KMS-11 (cell line): ENCODE data around the gene MAMDC4.

Source experiments
- H2AFZ ChIP-seq: fragments of 200-600 bp; sonication (generic); 2 replicates; pipeline ENCODE4 v1.6.1; 2016; ENCODE audit warnings: antibody characterized with exemption, mixed run types, low read depth
- H3K27ac ChIP-seq: fragments of 200-600 bp; sonication (generic); 2 replicates; pipeline ENCODE4 v1.6.1; 2016; ENCODE audit warnings: mild to moderate bottlenecking, mixed run types
- H3K27me3 ChIP-seq: fragments of 200-600 bp; sonication (generic); 2 replicates; pipeline ENCODE4 v1.6.1; 2017; ENCODE audit warnings: mild to moderate bottlenecking, low read depth, mixed run types, moderate library complexity; ENCODE audit not compliant: insufficient read depth
- H3K36me3 ChIP-seq: fragments of 200-600 bp; sonication (generic); 2 replicates; pipeline ENCODE4 v1.6.1; 2017; ENCODE audit warnings: mild to moderate bottlenecking, mixed run types; ENCODE audit not compliant: insufficient read depth
- H3K4me1 ChIP-seq: fragments of 200-600 bp; sonication (generic); 2 replicates; pipeline ENCODE4 v1.6.1; 2016; ENCODE audit warnings: mild to moderate bottlenecking, low read depth, mixed run types; ENCODE audit not compliant: poor library complexity, severe bottlenecking
- H3K4me2 ChIP-seq: fragments of 200-600 bp; sonication (generic); 2 replicates; pipeline ENCODE4 v1.7.0; 2016; ENCODE audit warnings: mild to moderate bottlenecking, mixed run types
- H3K4me3 ChIP-seq: fragments of 200-600 bp; sonication (generic); IDR thresholded peaks from 2 replicates; pipeline ENCODE4 v1.6.1; 2017; ENCODE audit warnings: low read depth, low read length, mixed read lengths; ENCODE audit not compliant: insufficient read depth
- H3K79me2 ChIP-seq: fragments of 200-600 bp; sonication (generic); 2 replicates; pipeline ENCODE4 v1.6.1; 2016; ENCODE audit warnings: low read depth, mixed run types; ENCODE audit not compliant: insufficient read depth
- H3K9ac ChIP-seq: fragments of 200-600 bp; sonication (generic); 2 replicates; pipeline ENCODE4 v1.6.1; 2016; ENCODE audit warnings: mild to moderate bottlenecking, mixed run types
- H4K20me1 ChIP-seq: fragments of 200-600 bp; sonication (generic); 2 replicates; pipeline ENCODE4 v1.6.1; 2016; ENCODE audit warnings: mild to moderate bottlenecking, mixed run types; ENCODE audit not compliant: insufficient read depth
- TF ChIP-seq, protein P1 (sequence below): fragments of 200-600 bp; sonication (generic); conservative IDR thresholded peaks from 2 replicates; pipeline ENCODE4 v1.6.1; 2017; ENCODE audit warnings: low read depth, mild to moderate bottlenecking, antibody characterized with exemption, low read length, moderate library complexity, mixed read lengths

The MAMDC4 gene

GRCh38 chr9:136820971-136821825 lies 30.9 kb upstream of the MAMDC4 start:
- no peaks in the 10 kb centered on the region for H3K36me3 ChIP-seq
- H3K4me2 ChIP-seq = no peak overlapping the region
- TF ChIP-seq, protein P1, sequence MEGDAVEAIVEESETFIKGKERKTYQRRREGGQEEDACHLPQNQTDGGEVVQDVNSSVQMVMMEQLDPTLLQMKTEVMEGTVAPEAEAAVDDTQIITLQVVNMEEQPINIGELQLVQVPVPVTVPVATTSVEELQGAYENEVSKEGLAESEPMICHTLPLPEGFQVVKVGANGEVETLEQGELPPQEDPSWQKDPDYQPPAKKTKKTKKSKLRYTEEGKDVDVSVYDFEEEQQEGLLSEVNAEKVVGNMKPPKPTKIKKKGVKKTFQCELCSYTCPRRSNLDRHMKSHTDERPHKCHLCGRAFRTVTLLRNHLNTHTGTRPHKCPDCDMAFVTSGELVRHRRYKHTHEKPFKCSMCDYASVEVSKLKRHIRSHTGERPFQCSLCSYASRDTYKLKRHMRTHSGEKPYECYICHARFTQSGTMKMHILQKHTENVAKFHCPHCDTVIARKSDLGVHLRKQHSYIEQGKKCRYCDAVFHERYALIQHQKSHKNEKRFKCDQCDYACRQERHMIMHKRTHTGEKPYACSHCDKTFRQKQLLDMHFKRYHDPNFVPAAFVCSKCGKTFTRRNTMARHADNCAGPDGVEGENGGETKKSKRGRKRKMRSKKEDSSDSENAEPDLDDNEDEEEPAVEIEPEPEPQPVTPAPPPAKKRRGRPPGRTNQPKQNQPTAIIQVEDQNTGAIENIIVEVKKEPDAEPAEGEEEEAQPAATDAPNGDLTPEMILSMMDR = no peak
- H3K9ac ChIP-seq = no peak overlapping the region
- H3K79me2 ChIP-seq = peaks cover 5% of the 10 kb centered on the region
- no peaks in the 10 kb centered on the region for H3K4me1 ChIP-seq
- H4K20me1 ChIP-seq = peaks cover 4% of the 10 kb centered on the region; the same call in 1 of the 2 replicates
- no peaks in the 10 kb centered on the region for H3K27me3 ChIP-seq
- H3K27ac ChIP-seq = no peak overlapping the region
- no peak overlapping the region for H2AFZ ChIP-seq
- H3K4me3 ChIP-seq = no peak overlapping the region

DNA sequence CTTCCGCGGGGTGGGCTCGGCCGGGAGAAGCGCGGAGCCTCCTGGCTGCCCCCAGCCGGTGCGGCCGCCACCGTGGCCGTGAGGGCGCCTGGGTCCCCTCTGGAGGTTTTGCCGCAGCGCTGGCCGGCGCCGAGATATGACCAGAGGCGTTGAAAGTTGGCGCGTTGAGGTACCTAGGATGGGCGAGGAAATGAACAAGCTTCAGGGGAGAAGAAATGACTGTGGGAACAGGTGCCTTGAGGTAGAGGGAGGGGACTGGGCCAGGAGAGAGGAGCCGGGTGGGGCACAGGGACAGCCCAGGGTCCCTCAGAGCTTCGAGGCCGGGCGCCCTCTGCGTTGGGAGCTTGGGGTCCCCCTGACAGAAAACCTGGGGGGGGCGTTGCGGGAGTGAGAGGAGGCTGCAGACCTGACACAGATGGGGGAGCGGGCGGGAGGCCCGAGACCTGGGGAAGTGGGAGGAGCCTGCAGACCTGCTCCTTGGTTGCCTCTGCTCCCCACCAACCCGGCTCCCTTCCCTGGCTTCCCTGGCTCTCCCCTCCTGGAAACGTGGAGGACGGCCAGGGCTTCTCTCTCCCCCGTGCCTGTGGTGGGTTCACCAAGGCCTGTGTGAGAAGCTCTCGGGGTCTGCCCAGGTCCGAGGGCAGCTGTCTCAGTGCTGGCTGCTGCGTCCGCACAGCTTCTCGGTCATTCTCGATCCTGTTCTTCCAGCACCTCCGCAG lies 30.2 kb upstream of the MAMDC4 start:
- H3K27me3 ChIP-seq = no peaks in the 10 kb centered on the region
- H3K4me3 ChIP-seq = no peak overlapping the region
- peaks cover 3% of the 10 kb centered on the region for H3K79me2 ChIP-seq

DNA sequence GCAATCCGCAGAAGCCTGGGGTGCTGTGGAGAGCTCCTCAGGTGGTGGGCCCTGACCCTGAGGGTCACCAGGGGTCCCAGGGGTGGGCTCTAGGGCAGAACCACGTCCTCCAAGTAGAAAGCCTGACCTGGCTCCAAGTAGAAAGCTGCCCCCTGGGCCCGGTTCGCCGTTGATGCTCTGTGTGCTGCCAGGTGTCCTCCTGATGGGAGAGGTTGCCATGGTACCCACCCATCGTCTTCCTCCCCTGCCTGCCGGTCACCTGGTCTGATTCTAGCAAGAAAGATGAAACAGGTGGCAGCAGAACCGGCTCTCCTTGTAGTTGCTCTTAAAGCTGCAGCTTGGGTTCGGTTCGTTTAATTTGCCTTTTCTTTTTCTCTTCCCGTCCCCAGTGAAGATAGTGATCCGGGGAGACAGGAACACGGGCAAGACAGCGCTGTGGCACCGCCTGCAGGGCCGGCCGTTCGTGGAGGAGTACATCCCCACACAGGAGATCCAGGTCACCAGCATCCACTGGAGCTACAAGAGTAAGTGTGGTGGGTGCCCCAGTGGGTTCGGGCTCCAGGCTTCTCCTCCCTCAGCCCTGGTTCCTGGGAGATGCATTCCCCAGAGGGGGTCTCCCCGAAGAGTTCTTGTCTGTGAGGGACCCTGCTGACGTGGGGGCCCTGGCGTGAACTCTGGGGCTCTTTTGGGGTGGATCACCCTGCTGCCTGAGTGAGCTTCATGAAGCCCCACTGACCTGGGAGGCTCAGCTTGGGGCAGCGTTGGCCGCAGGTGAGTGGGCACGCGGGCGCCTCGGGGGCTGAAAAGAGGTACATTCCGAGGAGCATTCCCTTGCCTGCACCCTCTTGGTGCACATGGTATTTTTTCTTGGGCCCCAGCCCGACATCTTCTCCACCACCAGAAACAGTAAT lies 28.8 kb upstream of the MAMDC4 start:
- no peaks in the 10 kb centered on the region for H3K36me3 ChIP-seq
- TF ChIP-seq, protein P1 = no peak
- H3K9ac ChIP-seq = no peak overlapping the region
- H2AFZ ChIP-seq = no peak overlapping the region
- H3K27ac ChIP-seq = no peak overlapping the region
- no peaks in the 10 kb centered on the region; the same call in 1 of the 2 replicates for H3K79me2 ChIP-seq
- no peaks in the 10 kb centered on the region; the same call in 1 of the 2 replicates for H4K20me1 ChIP-seq
- H3K4me2 ChIP-seq = no peak overlapping the region
- H3K4me3 ChIP-seq = no peak overlapping the region
- H3K4me1 ChIP-seq = no peaks in the 10 kb centered on the region
- no peaks in the 10 kb centered on the region for H3K27me3 ChIP-seq

More for the DNA sequence above, 30.2 kb upstream of the MAMDC4 start:
- no peak overlapping the region for H3K4me2 ChIP-seq
- no peak overlapping the region for H3K9ac ChIP-seq
- TF ChIP-seq, protein P1 = no peak
- no peaks in the 10 kb centered on the region for H3K4me1 ChIP-seq
- H4K20me1 ChIP-seq = no peaks in the 10 kb centered on the region; the same call in 1 of the 2 replicates
- no peaks in the 10 kb centered on the region for H3K36me3 ChIP-seq
- no peak overlapping the region for H2AFZ ChIP-seq
- no peak overlapping the region for H3K27ac ChIP-seq
